Stimulated activated CD4-positive, alpha-beta T cell treated with anti-CD3 and anti-CD28 coated beads, Interleukin-1b, Interleukin-23, amount 100 ng/mL, for 24 hours (primary cell): ENCODE data around the gene ZSWIM6.

Source experiments
- DNase-seq, 4 experiments: peaks; one replicate each; pipeline ENCODE4 v3.0.0-alpha.2; 2020; ENCODE audit warnings: low read depth in 4 of 4, low spot score in 1 of 4

The ZSWIM6 gene

DNA sequence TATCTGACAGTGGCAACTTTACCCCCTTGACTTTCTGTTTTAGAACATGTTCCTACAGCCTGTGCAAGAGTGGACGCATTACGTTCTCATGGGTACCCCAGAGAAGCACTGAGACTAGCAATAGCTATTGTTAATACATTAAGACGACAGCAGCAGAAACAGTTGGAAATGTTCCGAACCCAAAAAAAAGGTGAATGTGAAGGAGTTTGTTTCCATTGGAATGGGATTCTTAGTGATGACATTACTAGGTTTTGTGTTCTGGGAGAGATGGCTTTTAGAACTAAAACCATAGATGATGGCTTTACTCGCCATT lies 194.1 kb downstream of the ZSWIM6 start:
- DNase-seq = no peak

DNA sequence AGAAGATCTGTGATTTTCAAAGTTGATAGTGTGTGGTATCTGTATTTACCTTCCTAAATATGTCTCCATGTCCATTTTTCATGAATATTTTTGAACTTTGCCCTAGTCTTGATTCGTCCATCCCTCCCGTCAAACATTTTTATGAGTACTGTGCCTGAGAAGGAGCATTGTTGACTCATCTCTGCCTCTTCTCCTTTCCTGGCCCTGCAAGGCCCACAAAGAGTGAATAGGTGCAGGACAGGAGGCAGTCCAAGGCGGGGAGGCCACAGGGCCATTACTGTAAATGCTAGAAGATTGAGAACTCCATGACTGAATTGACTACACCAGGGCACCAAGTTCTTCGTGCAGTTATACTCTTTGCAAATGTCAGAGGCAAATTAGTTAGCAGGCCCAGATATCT lies 200.9 kb downstream of the ZSWIM6 start:
- DNase-seq = no peak

DNA sequence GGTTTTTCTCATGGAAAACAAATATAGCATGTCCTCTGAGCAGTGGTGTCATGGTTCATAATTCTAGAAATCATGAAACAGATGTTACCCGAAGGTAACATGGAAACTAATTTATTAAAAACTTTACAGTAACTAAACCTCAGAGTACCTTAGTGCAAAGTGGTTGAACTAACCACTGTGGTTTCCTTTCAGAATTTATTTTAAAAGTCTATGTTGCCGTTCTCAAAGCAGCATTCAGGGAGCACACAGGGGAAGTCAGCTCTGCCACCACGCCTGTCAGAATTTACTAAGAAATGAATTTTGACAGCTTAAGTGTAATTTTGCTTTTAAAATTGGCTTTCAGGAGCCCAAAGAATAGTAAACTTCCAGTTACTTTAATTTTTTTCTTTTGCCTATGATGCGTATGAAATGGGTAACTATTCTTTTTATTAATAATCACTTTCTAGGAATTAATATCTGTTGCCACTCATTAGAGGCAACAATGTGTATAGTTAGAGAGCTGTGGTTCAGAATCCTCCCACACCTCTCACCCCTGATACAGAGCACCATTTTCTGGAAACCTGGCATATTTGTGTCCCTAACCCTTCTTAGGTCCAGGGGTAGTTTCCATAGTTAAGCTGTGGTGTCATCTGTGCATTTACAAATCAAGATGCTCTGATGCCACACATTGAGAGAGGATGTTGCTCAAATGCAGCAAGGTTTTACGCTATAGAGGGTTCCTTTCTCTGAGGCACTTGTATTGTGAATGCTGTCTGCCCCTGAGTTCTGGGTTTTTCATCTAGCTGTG lies 202.6 kb downstream of the ZSWIM6 start:
- no peak for DNase-seq

DNA sequence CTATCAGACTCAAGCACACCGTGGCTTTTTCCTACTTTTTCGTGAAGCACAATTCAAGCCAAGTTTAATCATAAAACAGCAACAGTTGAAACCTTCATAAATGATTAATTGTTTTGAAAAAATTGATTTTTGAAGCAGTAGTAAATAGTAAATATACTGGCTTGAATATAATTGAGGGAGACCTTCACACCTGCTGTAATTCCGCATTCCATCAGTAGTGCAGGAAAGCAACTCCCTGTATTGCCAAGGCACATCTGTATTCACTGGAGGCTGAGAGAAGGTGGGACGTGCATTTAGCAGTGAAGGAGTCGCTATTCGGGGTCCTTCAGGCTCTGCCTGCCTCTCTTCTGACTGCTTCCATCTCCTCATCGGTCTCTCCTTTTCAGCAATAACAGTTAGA lies 203.8 kb downstream of the ZSWIM6 start:
- DNase-seq = no peak

GRCh38 chr5:61536922-61537321 lies 204.9 kb downstream of the ZSWIM6 start:
- no peak for DNase-seq

DNA sequence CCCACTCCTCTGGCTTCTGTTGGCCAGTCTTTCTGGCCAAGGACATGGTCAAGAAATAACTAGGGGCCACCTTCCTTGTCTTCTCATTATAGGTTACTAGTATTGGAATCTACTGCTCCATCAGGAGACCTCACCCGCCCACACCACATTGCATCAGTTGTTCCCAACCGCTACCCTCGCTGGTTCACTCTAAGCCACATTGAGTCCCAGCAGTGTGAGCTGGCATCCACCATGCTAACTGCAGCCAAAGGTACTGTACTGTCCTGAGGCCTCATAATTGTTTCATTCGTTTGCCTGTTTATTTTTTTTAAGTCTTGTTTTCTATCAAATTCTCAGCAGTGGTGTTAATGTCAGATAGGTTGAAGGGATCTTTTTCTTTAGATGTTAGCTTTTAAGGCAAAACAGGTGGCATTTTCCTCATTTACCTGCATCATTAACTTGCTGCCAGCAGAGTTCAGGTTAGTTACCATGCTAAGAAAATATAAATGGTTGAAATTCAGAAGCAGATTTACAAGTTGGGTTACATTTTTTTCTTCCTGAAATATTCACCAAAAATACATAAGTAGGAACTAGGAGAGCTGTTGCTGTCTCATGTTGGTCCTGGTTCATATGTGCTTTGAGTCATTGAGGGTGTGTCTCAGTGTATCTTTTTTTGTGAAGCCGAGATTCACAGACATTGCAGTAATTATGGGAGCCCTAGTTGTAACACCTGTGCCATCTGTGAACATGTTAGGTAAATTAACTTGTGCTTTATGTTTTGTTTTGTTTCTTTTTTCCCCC lies 206.9 kb downstream of the ZSWIM6 start:
- DNase-seq = no peak

DNA sequence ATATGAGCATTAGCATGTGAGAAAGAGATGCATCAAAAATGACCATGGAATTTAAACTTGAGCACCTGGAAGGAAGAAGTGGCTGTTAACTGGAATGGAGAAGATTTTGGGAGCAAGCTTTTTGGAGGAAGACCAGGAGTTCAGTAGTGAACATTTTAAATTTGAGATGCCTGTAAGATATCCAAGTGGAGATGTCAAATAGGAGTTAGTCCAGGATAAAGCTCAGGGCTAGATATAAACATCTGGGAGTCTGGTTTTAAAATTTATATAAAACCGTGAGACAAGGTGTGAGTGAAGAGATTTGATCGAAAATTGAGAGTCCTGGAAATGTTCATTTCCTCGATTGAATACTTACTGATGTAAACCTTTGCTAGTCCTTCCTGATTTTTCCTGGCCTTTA lies 217.5 kb downstream of the ZSWIM6 start:
- DNase-seq = no peak

DNA sequence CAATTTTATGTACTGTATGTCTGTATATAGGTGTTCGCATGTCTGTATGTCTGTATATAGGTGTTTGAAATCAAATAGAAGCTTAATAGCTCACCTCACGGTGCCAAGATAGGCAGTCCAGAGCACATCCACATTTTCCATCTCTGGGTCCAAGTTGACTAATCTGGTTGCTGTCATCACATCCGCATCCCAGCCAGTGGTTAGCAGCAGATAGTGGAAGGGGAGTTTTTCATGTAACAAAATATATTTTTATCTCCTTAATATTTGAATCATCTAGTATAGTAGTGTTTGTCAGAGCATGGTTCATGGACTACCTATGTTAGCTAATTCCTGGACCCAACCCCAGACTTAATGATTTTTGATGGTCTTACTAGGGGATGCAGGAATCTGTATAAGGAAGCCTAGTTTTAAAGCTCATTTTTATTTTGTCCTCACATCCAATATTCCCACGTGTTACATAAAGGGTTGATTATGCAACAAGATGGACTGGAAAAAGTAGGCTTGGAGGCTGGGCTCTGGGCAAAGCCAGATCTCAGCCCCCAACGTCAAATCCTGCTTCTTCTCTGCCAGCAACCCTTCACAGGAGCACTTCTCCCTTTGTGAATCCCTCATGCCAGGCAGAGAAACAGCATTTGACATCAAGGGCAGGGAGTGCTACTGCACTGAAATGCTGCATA lies 219.7 kb downstream of the ZSWIM6 start:
- no peak for DNase-seq

DNA sequence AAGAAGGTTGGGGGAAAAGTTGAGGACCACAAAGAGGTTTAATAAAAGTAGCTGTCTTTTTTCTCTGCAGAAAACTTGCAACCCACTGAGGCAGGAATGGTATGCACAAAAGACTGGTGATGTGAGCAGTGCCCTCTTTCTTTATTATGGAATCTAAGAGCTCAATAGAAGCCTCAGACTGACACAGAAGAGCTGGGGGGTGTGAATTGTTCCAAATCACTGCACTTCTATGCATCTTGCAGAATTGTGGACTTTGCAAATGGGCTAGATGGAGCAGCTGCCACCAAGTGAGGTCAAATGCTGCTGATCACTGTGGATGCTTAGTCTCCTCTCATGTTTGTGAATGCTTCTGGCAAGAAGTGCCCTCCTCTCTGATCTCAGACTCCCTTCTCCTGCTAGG lies 227.1 kb downstream of the ZSWIM6 start:
- DNase-seq = no peak

DNA sequence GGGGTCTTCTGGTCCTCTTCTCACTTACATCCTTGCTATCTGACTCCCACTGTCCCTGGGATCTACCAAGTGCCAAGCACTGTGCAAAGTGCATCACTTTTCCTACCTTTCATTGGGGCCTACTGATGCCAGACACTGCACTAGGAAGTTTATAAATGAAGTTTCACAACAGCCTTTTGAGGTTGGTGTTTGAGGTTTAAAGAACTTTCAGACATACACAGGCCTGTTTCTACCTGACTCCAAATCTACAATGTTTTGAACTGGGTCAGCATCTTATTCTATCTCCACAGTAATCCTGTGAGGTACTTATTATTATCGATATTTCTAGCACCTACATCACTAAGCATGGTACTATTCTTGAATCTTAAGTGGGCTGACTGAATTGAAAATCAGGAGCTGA lies 227.7 kb downstream of the ZSWIM6 start:
- no peak for DNase-seq

DNA sequence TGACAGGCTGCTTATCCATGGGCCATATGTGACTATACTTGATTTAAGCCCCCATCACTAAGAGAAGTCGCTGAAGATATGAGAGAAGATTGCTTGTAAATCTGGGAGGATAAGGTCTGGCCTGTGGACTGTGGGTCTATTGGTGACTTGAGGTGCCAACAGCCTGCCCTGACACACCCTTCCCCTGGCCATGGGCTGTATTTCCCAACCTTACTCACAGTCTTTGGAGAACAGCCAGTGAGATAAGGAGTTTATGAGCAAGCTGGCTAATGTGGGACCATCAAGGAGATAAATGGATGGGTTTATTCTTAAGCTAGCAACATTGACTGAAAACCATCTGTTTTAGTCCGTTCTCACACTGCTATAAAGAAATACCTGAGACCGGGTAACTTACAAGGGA lies 231.3 kb downstream of the ZSWIM6 start:
- DNase-seq = no peak

DNA sequence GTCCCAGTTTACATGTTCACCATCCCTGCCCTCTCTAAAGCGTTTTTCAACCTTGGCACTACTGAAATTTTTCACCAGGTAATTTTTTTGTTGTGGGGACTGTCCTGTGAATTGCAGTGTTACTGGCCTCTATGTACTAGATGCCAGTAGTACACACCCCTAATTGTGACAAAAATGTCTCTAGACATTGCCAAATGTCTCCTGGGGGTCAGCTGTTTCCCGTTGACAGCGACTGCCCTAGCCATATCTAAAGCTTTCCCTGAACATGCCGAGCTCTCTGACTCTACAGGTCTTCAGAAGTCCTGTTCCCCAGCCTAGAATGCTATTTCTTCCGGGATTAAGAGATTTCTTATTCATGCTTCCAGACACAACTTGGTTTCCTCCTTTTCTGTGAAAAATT lies 235.3 kb downstream of the ZSWIM6 start:
- DNase-seq = no peak

GRCh38 chr5:61569353-61569752 lies 237.3 kb downstream of the ZSWIM6 start:
- DNase-seq = no peak

DNA sequence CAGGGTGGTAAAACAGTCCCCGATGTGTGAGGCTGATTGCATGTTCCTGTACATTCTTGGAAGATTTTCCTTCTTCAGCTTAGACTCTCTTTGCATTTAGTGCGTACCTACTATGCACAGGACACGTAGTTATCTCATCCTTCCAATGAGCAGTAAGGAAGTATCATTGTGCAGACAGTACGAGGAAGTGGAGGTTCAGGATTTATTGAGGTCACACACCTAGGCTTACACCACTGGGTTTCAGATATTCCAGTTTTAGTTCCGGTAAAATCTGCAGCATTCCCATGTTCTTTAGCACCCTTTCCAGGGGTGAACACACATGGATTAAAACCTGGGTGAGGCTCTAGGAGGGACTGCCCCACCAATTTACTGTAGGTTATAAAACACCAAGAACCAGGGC lies 238.7 kb downstream of the ZSWIM6 start:
- no peak for DNase-seq

DNA sequence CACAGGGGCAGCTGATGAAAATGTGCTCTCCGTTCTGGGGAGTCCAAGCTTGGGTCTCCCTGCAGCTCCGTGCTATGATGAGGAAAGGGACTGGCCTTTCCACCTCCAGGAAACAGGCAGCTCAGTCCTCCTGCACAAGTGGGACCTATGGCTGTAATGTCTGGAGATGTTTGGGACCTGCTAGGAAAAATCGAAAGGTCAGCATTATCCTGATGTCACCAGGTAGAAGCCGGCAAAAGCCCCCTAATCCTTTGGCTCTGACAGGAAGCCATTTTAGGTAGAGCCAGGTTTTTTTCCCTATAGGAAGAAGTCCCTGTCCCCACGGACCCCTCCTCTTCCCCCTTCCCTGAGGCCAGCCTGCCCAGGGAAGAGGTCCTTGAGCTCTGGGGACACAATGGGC lies 240.9 kb downstream of the ZSWIM6 start:
- DNase-seq = no peak

- no peak for DNase-seq
Measured at GRCh38 chr5:61575103-61575502, 243.0 kb downstream of the ZSWIM6 start.

GRCh38 chr5:61575581-61575980 lies 243.5 kb downstream of the ZSWIM6 start:
- no peak for DNase-seq

DNA sequence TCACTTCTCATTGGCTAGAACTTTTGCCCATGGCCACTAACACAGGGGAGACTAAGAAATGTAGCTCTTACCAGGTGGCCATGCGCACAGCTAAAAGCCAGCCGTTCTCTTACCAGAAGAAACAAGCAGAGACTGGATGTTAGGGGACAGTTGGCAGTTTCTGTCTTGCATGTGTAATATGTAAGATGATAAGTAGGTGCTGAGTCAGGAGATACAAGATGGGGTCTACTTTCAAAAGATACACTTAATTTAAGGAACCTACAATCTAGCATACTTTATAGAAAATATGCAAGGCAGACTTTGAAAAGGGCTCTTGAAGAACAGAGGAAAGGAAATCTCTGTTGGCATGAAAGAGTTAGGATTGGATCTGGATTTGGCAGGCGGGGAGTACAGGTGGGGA lies 244.5 kb downstream of the ZSWIM6 start:
- no peak for DNase-seq

GRCh38 chr5:61578858-61579503 lies 246.9 kb downstream of the ZSWIM6 start:
- no peak for DNase-seq

- DNase-seq = no peak
Measured at GRCh38 chr5:61582205-61582820, 250.3 kb downstream of the ZSWIM6 start.

- DNase-seq = no peak
Measured at GRCh38 chr5:61582887-61583286, 250.8 kb downstream of the ZSWIM6 start.
